Stimulated activated CD4-positive, alpha-beta T cell treated with anti-CD3 and anti-CD28 coated beads, Interleukin-4, amount 100 ng/mL, for 48 hours (primary cell): ENCODE measurements around the gene SLC27A2.

Source experiments
- DNase-seq, 2 donors: peaks; one replicate each; pipeline ENCODE4 v3.0.0-alpha.2; 2020; ENCODE audit warnings: low read depth in 2 of 2

SLC27A2 gene

GRCh38 chr15:50275091-50275490, 93.1 kb downstream of the SLC27A2 start:
- DNase-seq = no peak

- no peak for DNase-seq
Observed at GRCh38 chr15:50275908-50276307, 93.9 kb downstream of the SLC27A2 start.

- DNase-seq = no peak
Observed at GRCh38 chr15:50277370-50277769, 95.4 kb downstream of the SLC27A2 start.

GRCh38 chr15:50278496-50278895, 96.5 kb downstream of the SLC27A2 start:
- DNase-seq = no peak

- no peak for DNase-seq
Observed at GRCh38 chr15:50280271-50280670, 98.3 kb downstream of the SLC27A2 start.

GRCh38 chr15:50281427-50281826, 99.4 kb downstream of the SLC27A2 start:
- DNase-seq = no peak
